Fibroblast of peridontal ligament (primary cell): ENCODE measurements around the gene PAX3.

Experiments used
- DNase-seq: peaks from one replicate; pipeline ENCODE4 v3.0.0-alpha.2; 2010; ENCODE audit errors: extremely low read depth

Gene PAX3

GRCh38 chr2:222296911-222297599 is 1.7 kb downstream of the PAX3 start:
- no peak for DNase-seq

- DNase-seq = no peak
Measured at GRCh38 chr2:222296311-222296741, 2.5 kb downstream of the PAX3 start.

GRCh38 chr2:222295368-222296062 is 3.3 kb downstream of the PAX3 start:
- DNase-seq = peak; percentile 30

GRCh38 chr2:222294996-222295367 is 3.8 kb downstream of the PAX3 start:
- DNase-seq = no peak

- DNase-seq = no peak
Measured at GRCh38 chr2:222293660-222294630, 4.9 kb downstream of the PAX3 start.

- DNase-seq = no peak
Measured at GRCh38 chr2:222292149-222293134, 6.4 kb downstream of the PAX3 start.

GRCh38 chr2:222291485-222291841 is 7.3 kb downstream of the PAX3 start:
- no peak for DNase-seq

GRCh38 chr2:222290736-222291484 is 7.9 kb downstream of the PAX3 start:
- no peak for DNase-seq

- no peak for DNase-seq
Measured at GRCh38 chr2:222290401-222290735, 8.4 kb downstream of the PAX3 start.

GRCh38 chr2:222289278-222290160 is 9.3 kb downstream of the PAX3 start:
- no peak for DNase-seq

GRCh38 chr2:222288590-222289277 is 10.1 kb downstream of the PAX3 start:
- no peak for DNase-seq

- DNase-seq = no peak
Measured at GRCh38 chr2:222287862-222288479, 10.8 kb downstream of the PAX3 start.

- no peak for DNase-seq
Measured at GRCh38 chr2:222284466-222284865, 14.3 kb downstream of the PAX3 start.

- no peak for DNase-seq
Measured at GRCh38 chr2:222283634-222284033, 15.2 kb downstream of the PAX3 start.

GRCh38 chr2:222281506-222281905 is 17.3 kb downstream of the PAX3 start:
- DNase-seq = no peak

- no peak for DNase-seq
Measured at GRCh38 chr2:222280795-222281194, 18.0 kb downstream of the PAX3 start.

- no peak for DNase-seq
Measured at GRCh38 chr2:222272446-222273015, 26.3 kb downstream of the PAX3 start.

- DNase-seq = no peak
Measured at GRCh38 chr2:222271854-222272253, 26.9 kb downstream of the PAX3 start.
